Uterus (tissue), 4 donors: ENCODE measurements around the gene DNAAF2. TPM values are rescaled to one million over a fixed set of nuclear protein-coding genes. Genes with fewer than 3 reads are reported as not detected.
"Not testable (repeated sequence)": the region's sequence is repeated elsewhere in the genome, so short reads cannot be mapped to it uniquely, and the experiment has no call there.

Source experiments
- DNase-seq, 2 donors: peaks; one replicate each; pipeline ENCODE4 v3.0.0-alpha.2; 2019 to 2020
- H3K27ac ChIP-seq, 2 donors: fragments of 200-600 bp; sonication (generic); 1 replicate in 1 of 2; 2 replicates in 1 of 2; pipeline ENCODE4 v1.5.1; 2016 to 2018
- H3K27me3 ChIP-seq, 2 donors: fragments of 200-600 bp; sonication (generic); one replicate each; pipeline ENCODE4 v1.5.1; 2018 to 2019; ENCODE audit warnings: control low read depth in 1 of 2
- H3K36me3 ChIP-seq, 2 donors: fragments of 200-600 bp; sonication (generic); one replicate each; pipeline ENCODE4 v1.5.1; 2019; ENCODE audit warnings: control low read depth in 1 of 2
- H3K4me1 ChIP-seq, 2 donors: fragments of 200-600 bp; sonication (generic); one replicate each; pipeline ENCODE4 v1.5.1; 2018 to 2019; ENCODE audit warnings: control low read depth in 1 of 2
- H3K4me3 ChIP-seq, 2 donors: fragments of 200-600 bp; sonication (generic); 1 replicate in 1 of 2; 2 replicates in 1 of 2; pipeline ENCODE4 v1.5.1; 2018 to 2019; ENCODE audit warnings: mild to moderate bottlenecking in 1 of 2
- H3K9me3 ChIP-seq, 2 donors: fragments of 200-600 bp; sonication (generic); one replicate each; pipeline ENCODE4 v1.5.1; 2019; ENCODE audit warnings: control low read depth in 1 of 2
- CTCF ChIP-seq, 4 experiments: fragments of 200-600 bp in 2 of 4; fragments of 450-650 bp in 2 of 4; sonication (generic) in 2 of 4; IDR thresholded peaks; one replicate each; pipeline ENCODE4 v1.5.1; 2016 to 2019; ENCODE audit warnings: antibody characterized with exemption in 4 of 4, mild to moderate bottlenecking in 2 of 4, moderate library complexity in 1 of 4
- POLR2A ChIP-seq, 2 donors: fragments of 450-650 bp; IDR thresholded peaks; one replicate each; pipeline ENCODE4 v1.6.1; 2016; ENCODE audit warnings: antibody characterized with exemption in 2 of 2, mild to moderate bottlenecking in 1 of 2, moderate library complexity in 1 of 2
- intact Hi-C: fragments of 100-400 bp; cut with DNase I; formaldehyde crosslinking; loops from one replicate; pipeline ENCODE4 v1.15.1; 2023; ENCODE audit warnings: low total_unique reads
- total RNA-seq, 4 donors: library from RNA; depleted of rRNA in 3 of 4; stranded (reverse); fragments of >200 nt in 3 of 4; gene quantifications; one replicate each; pipeline versions ENCODE4 v1.1.0 to v1.2.4, GENCODE V29; 2014 to 2023
- donor health status: DM: yes; HTN: yes; CAD: no.

Gene DNAAF2
- total RNA-seq, 4 donors from 2014 or later, result 3.8 to 18.9 (median 8.8) TPM

DNA sequence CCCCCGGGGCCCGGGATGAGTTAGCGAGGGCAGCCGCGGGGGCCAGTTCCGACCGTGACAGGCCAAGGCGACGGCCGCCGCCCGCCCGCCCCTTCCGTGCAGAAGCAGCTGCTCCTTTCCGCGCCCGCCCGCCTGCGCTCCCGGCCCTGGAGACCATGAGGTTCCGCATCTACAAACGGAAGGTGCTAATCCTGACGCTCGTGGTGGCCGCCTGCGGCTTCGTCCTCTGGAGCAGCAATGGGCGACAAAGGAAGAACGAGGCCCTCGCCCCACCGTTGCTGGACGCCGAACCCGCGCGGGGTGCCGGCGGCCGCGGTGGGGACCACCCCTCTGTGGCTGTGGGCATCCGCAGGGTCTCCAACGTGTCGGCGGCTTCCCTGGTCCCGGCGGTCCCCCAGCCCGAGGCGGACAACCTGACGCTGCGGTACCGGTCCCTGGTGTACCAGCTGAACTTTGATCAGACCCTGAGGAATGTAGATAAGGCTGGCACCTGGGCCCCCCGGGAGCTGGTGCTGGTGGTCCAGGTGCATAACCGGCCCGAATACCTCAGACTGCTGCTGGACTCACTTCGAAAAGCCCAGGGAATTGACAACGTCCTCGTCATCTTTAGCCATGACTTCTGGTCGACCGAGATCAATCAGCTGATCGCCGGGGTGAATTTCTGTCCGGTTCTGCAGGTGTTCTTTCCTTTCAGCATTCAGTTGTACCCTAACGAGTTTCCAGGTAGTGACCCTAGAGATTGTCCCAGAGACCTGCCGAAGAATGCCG is 13.7 kb downstream of the DNAAF2 start:
- intact Hi-C loops, result no loop called here
- peak overlapping the region; percentile 76 to 92 for H3K4me3 ChIP-seq
- no peaks in the 10 kb centered on the region for H3K27me3 ChIP-seq
- peak overlapping the region; percentile 86 to 92 for H3K27ac ChIP-seq
- peak; percentile 52 to 72 for DNase-seq
- H3K9me3 ChIP-seq, result no peaks in the 10 kb centered on the region
- TF ChIP-seq CTCF (IDR thresholded peaks at IDR 0.05) (no peak), POLR2A (IDR thresholded peaks at IDR 0.05) (no peak)
- H3K4me1 ChIP-seq, result peaks cover 11 to 17% of the 10 kb centered on the region in 2 donors
- no peaks in the 10 kb centered on the region for H3K36me3 ChIP-seq

- no peaks in the 10 kb centered on the region for H3K27me3 ChIP-seq
- peaks cover 11 to 17% of the 10 kb centered on the region in 2 donors for H3K4me1 ChIP-seq
- H3K36me3 ChIP-seq, result no peaks in the 10 kb centered on the region
- DNase-seq, result peak; percentile 98 to 99
- H3K9me3 ChIP-seq, result no peaks in the 10 kb centered on the region
- H3K4me3 ChIP-seq, result peak within 1 kb of the TSS; percentile 76 to 92
- peak; percentile 95 to 98 for TF ChIP-seq POLR2A (IDR thresholded peaks at IDR 0.05)
- peak in 3 of 4 experiments; percentile 20 to 30 (median 24) for TF ChIP-seq CTCF (IDR thresholded peaks at IDR 0.05)
- intact Hi-C loops, result no loop called here
- peak within 1 kb of the TSS; percentile 86 to 92 for H3K27ac ChIP-seq
Measured at GRCh38 chr14:49620182-49621113, 14.6 kb downstream of the DNAAF2 start, which contains the start of the genes MGAT2 and RPL36AL. TSS of gene MGAT2 (plus strand) at chr14:49620799. CDS start at chr14:49621269, 470 bp downstream. TSS of gene RPL36AL (minus strand) at chr14:49620626. CDS start at chr14:49619104, 1,522 bp downstream.

DNA sequence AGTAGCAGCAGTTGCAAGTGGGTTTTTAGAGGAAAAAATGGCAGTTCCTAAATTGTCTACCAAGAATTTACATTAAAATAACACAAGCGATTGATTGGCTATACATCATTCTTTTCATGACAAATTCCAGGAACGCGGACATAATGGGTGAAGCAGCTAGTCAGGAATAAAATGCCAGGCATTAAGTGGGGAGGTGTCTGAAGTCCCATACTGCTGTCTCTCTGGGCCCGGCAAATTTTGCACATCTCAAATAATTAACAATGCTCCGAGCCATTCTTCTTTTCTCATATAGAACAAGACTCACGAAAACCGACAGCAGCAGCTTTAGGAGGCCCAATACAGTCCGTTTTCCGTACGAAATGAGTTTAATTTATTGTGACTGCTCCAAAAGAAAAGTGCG is 15.3 kb downstream of the DNAAF2 start:
- H3K27me3 ChIP-seq, result no peaks in the 10 kb centered on the region
- peak overlapping the region; percentile 86 to 92 for H3K27ac ChIP-seq
- intact Hi-C loops, result no loop called here
- H3K4me3 ChIP-seq, result peak overlapping the region; percentile 76 to 92
- TF ChIP-seq CTCF (IDR thresholded peaks at IDR 0.05), result no peak
- TF ChIP-seq POLR2A (IDR thresholded peaks at IDR 0.05), result no peak
- DNase-seq, result no peak
- H3K36me3 ChIP-seq, result no peaks in the 10 kb centered on the region
- H3K9me3 ChIP-seq, result no peaks in the 10 kb centered on the region
- peaks cover 11 to 17% of the 10 kb centered on the region in 2 donors for H3K4me1 ChIP-seq

DNA sequence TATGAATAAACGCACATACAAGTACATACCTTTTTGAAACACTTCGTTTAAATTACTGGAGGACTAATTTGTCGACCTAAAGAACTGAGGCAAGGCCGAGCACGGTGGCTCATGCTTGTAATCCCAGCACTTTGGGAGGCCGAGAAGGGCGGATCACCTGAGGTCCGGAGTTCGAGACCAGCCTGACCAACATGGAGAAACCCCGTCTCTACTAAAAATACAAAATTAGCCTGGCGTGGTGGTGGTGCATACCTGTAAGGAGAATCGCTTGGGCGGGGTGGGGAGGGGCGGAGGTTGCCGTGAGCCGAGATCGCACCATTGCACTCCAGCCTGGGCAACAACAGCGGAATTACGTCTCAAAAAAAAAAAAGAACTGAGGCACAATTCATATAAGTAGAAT is 15.8 kb downstream of the DNAAF2 start:
- H3K27ac ChIP-seq, H3K27me3 ChIP-seq, H3K36me3 ChIP-seq, H3K9me3 ChIP-seq, DNase-seq, intact Hi-C loops: not testable (repeated sequence)
- H3K4me3 ChIP-seq, result peak overlapping the region; percentile 76 to 92
- H3K4me1 ChIP-seq, result peaks cover 11 to 17% of the 10 kb centered on the region in 2 donors

- Histone ChIP-seq H3K4me1 (peaks cover 11 to 14% of the 10 kb centered on the region in 2 donors), H3K36me3 (no peaks in the 10 kb centered on the region), H3K27me3 (no peaks in the 10 kb centered on the region), H3K4me3 (no peak overlapping the region), H3K9me3 (no peaks in the 10 kb centered on the region), H3K27ac (no peak overlapping the region)
- no peak for DNase-seq
- intact Hi-C loops, result no loop called here
- no peak for TF ChIP-seq CTCF (IDR thresholded peaks at IDR 0.05)
- TF ChIP-seq POLR2A (IDR thresholded peaks at IDR 0.05), result no peak
Measured at GRCh38 chr14:49617852-49618519, 17.1 kb downstream of the DNAAF2 start.
